ENCODE measurements around the gene JUND. TPM values are rescaled to one million over a fixed set of nuclear protein-coding genes. Genes with fewer than 3 reads are reported as not detected.

Gene JUND
- total and polyA plus RNA-seq, 2 experiments from 2014 or later = 40.0 to 181 TPM

- no peaks in the 10 kb centered on the region for H3K9me2 ChIP-seq (ENCODE audit: insufficient read depth)
- Mint-ChIP-seq H3K4me3 (peak overlapping the region; percentile 78), H3K27ac (peak overlapping the region; percentile 22; the same call in 1 of the 2 replicates), H3K27me3 (ENCODE audit: insufficient read depth, low read depth, poor library complexity) (peaks cover 10% of the 10 kb centered on the region), H3K36me3 (ENCODE audit: low read depth) (no peaks in the 10 kb centered on the region), H3K4me1 (peaks cover 9% of the 10 kb centered on the region), H3K9me3 (no peaks in the 10 kb centered on the region)
- H4K20me1 ChIP-seq (replicated peaks; ENCODE audit: insufficient read depth) = no peaks in the 10 kb centered on the region
- no peak for TF ChIP-seq ZNF462 (CRISPR knock-in tag; IDR thresholded peaks at IDR 0.05)
- no peak for TF ChIP-seq JUNB (IDR thresholded peaks at IDR 0.05; ENCODE audit: unreplicated experiment)
- no peak for TF ChIP-seq POLR2AphosphoS5 (IDR thresholded peaks at IDR 0.05; ENCODE audit: low read depth)
- TF ChIP-seq STAT1 (IDR thresholded peaks at IDR 0.05; ENCODE audit: unreplicated experiment) = no peak
- no peak for TF ChIP-seq EZH2 (IDR thresholded peaks at IDR 0.05; ENCODE audit: low read depth, unreplicated experiment)
- TF ChIP-seq, protein P1, sequence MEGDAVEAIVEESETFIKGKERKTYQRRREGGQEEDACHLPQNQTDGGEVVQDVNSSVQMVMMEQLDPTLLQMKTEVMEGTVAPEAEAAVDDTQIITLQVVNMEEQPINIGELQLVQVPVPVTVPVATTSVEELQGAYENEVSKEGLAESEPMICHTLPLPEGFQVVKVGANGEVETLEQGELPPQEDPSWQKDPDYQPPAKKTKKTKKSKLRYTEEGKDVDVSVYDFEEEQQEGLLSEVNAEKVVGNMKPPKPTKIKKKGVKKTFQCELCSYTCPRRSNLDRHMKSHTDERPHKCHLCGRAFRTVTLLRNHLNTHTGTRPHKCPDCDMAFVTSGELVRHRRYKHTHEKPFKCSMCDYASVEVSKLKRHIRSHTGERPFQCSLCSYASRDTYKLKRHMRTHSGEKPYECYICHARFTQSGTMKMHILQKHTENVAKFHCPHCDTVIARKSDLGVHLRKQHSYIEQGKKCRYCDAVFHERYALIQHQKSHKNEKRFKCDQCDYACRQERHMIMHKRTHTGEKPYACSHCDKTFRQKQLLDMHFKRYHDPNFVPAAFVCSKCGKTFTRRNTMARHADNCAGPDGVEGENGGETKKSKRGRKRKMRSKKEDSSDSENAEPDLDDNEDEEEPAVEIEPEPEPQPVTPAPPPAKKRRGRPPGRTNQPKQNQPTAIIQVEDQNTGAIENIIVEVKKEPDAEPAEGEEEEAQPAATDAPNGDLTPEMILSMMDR (conservative IDR thresholded peaks at IDR 0.05; ENCODE audit: low read depth in 2 of 2) = no peak
- TF ChIP-seq ZNF114 (CRISPR knock-in tag; IDR thresholded peaks at IDR 0.05) = no peak
- TF ChIP-seq CREB1 (CRISPR knock-in tag; IDR thresholded peaks at IDR 0.05; ENCODE audit: low read depth) = no peak
- TF ChIP-seq REST (IDR thresholded peaks at IDR 0.05; ENCODE audit: unreplicated experiment) = no peak
- TF ChIP-seq EZH2phosphoT487 (IDR thresholded peaks at IDR 0.05; ENCODE audit: unreplicated experiment) = no peak
- H3K27me3 ChIP-seq (ENCODE audit: insufficient read depth) = no peaks in the 10 kb centered on the region
- no peaks in the 10 kb centered on the region; the same call in 1 of the 2 replicates for H3K4me1 ChIP-seq (ENCODE audit: insufficient read depth)
- no peaks in the 10 kb centered on the region for H3K36me3 ChIP-seq (ENCODE audit: insufficient read depth)
- H3F3A ChIP-seq (replicated peaks; ENCODE audit: low read depth) = peaks cover 6% of the 10 kb centered on the region; the same call in 1 of the 2 replicates
- peak; percentile 13 for ATAC-seq
- no peaks in the 10 kb centered on the region for H3K79me2 ChIP-seq (replicated peaks; ENCODE audit: insufficient read depth)
- H2AFZ ChIP-seq = no peak overlapping the region; the same call in 1 of the 2 replicates
- no peak for DNase-seq (ENCODE audit: low spot score)
- peak overlapping the region; percentile 69 for H3K4me2 ChIP-seq
- H3K27ac ChIP-seq (ENCODE audit: low read depth) = no peak overlapping the region
- H3K4me3 ChIP-seq = peak overlapping the region; percentile 37
Measured at GRCh38 chr19:18329035-18329376, 47.6 kb upstream of the JUND start.
